Fibroblast of mammary gland (primary cell): ENCODE data around the gene YEATS2.

Experiments used
- DNase-seq: peaks from one replicate; pipeline ENCODE4 v3.0.0-alpha.2; 2010; ENCODE audit warnings: low read depth
- H3K4me3 ChIP-seq: 2 replicates; pipeline ENCODE4 v1.5.1; 2011; ENCODE audit warnings: low read depth, mild to moderate bottlenecking, low read length, moderate library complexity; ENCODE audit not compliant: control insufficient read depth
- CTCF ChIP-seq: conservative IDR thresholded peaks from 2 replicates; pipeline ENCODE4 v1.5.1; 2011; ENCODE audit warnings: low read depth, low read length, inconsistent platforms; ENCODE audit not compliant: control insufficient read depth, insufficient read depth

The YEATS2 gene

GRCh38 chr3:183810643-183811594, 113.3 kb downstream of the YEATS2 start:
- no peak for DNase-seq

GRCh38 chr3:183811638-183812037, 114.0 kb downstream of the YEATS2 start:
- no peak for DNase-seq
- H3K4me3 ChIP-seq = no peak overlapping the region
- TF ChIP-seq CTCF = no peak

More at GRCh38 chr3:183810643-183811594, 113.3 kb downstream of the YEATS2 start:
- no peak overlapping the region for H3K4me3 ChIP-seq
- TF ChIP-seq CTCF = no peak

DNA sequence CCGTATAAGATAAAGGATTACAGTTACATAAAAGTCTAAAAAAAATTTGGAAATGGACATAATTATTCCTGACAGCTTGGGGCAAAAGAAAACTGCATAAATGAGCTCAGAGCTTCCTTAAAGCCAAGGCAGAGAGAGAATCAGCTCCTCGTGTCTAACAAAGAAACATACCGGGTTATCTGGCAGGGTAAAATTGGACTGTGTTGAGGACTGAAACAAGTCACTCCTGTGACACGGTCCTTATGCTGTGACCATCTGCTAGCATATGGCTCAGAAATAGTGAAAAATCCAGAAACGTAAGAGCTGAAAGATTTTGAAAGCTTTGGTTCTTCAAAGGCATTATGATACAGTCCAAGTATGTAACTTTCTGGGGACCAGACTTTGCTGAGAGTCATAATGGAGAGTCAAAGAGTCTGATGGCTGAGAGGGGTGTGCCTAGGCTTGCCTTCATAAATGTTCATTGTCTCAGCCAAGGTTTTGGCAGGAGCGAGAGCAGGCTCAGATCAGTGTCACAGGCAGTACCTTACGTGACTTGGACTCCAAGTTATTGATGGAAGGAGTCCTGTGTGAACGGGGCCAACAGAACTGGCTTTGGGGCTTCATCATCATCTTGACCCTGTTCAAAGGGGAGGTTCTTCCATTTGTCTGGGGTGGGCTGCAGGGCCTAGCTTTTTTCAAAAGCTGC, 115.3 kb downstream of the YEATS2 start:
- no peak for TF ChIP-seq CTCF
- H3K4me3 ChIP-seq = no peak overlapping the region
- no peak for DNase-seq

- no peak overlapping the region for H3K4me3 ChIP-seq
- DNase-seq = no peak
- TF ChIP-seq CTCF = no peak
Measured at GRCh38 chr3:183814240-183814639, 116.6 kb downstream of the YEATS2 start.

- TF ChIP-seq CTCF = no peak
- DNase-seq = no peak
- H3K4me3 ChIP-seq = no peak overlapping the region
Measured at GRCh38 chr3:183815563-183815940, 118.0 kb downstream of the YEATS2 start.

- no peak for TF ChIP-seq CTCF
- no peak for DNase-seq
- no peak overlapping the region for H3K4me3 ChIP-seq
Measured at GRCh38 chr3:183815951-183816475, 118.4 kb downstream of the YEATS2 start.
